PC-3 (cell line): ENCODE results near the gene REEP1. TPM values are rescaled to one million over a fixed set of nuclear protein-coding genes. Genes with fewer than 3 reads are reported as not detected.

Source experiments
- ATAC-seq: fragments of 200-7000 bp; cut with Tn5 transposase; 2 replicates; pipeline ENCODE4 v1.9.1; 2020; ENCODE audit warnings: mild to moderate bottlenecking, moderate library complexity
- BruUV-seq: library from RNA; stranded (reverse); fragments of 400-500 nt; replicated peaks from 2 replicates; lab custom pipeline; 2021; lab: Mats Ljungman, UMichigan
- CTCF ChIA-PET: fragments of 300-600 bp; sonication (Branson Sonifier 250); formaldehyde crosslinking; loops from one replicate; lab custom pipeline; 2022; ENCODE audit warnings: antibody characterized with exemption; lab: Charles Lee
- POLR2A ChIA-PET: fragments of 300-600 bp; sonication (Branson Sonifier 250); formaldehyde crosslinking; loops from one replicate; lab custom pipeline; 2022; ENCODE audit warnings: antibody characterized with exemption; ENCODE audit not compliant: unreplicated experiment; lab: Charles Lee
- DNase-seq: peaks from one replicate; pipeline ENCODE4 v3.0.0-alpha.2; 2015
- H2AFZ ChIP-seq: fragments of 300-600 bp; sonication (generic); 2 replicates; pipeline ENCODE4 v1.6.0; 2016; ENCODE audit warnings: antibody characterized with exemption, low read length
- H3F3A ChIP-seq: fragments of 300-600 bp; sonication (generic); one replicate; pipeline ENCODE4 v1.6.0; 2017; ENCODE audit warnings: antibody characterized with exemption, low read length, control low read depth, mild to moderate bottlenecking; ENCODE audit not compliant: unreplicated experiment
- H3K27ac ChIP-seq: fragments of 300-600 bp; sonication (generic); 2 replicates; pipeline ENCODE4 v1.5.1; 2016; ENCODE audit warnings: mild to moderate bottlenecking, low read length
- H3K27me3 ChIP-seq: fragments of 300-600 bp; sonication (generic); 2 replicates; pipeline ENCODE4 v1.6.1; 2016; ENCODE audit warnings: low read length, mixed read lengths
- H3K36me3 ChIP-seq: fragments of 300-600 bp; sonication (generic); 2 replicates; pipeline ENCODE4 v1.6.1; 2016; ENCODE audit warnings: low read depth, mixed run types, low read length, mixed read lengths
- H3K4me1 ChIP-seq: fragments of 300-600 bp; sonication (generic); 2 replicates; pipeline ENCODE4 v1.5.1; 2016; ENCODE audit warnings: low read length; ENCODE audit not compliant: insufficient read depth
- H3K4me2 ChIP-seq: fragments of 300-600 bp; sonication (generic); 2 replicates; pipeline ENCODE4 v1.6.0; 2016; ENCODE audit warnings: low read length
- H3K4me3 ChIP-seq: fragments of 300-600 bp; sonication (generic); 2 replicates; pipeline ENCODE4 v1.5.1; 2016; ENCODE audit warnings: mild to moderate bottlenecking, low read length, mixed read lengths
- H3K79me2 ChIP-seq: fragments of 300-600 bp; sonication (generic); 2 replicates; pipeline ENCODE4 v1.6.1; 2017; ENCODE audit warnings: low read length, mixed read lengths
- H3K9ac ChIP-seq: fragments of 300-600 bp; sonication (generic); 2 replicates; pipeline ENCODE4 v1.6.0; 2016; ENCODE audit warnings: mild to moderate bottlenecking, low read length
- H3K9me2 ChIP-seq: fragments of 300-600 bp; sonication (generic); replicated peaks from 2 replicates; pipeline ENCODE4 v1.6.1; 2016; ENCODE audit warnings: mixed run types, low read length, mixed read lengths
- H3K9me3 ChIP-seq: fragments of 300-600 bp; sonication (generic); 2 replicates; pipeline ENCODE4 v1.6.1; 2016; ENCODE audit warnings: low read length, mixed read lengths
- H4K20me1 ChIP-seq: fragments of 300-600 bp; sonication (generic); 2 replicates; pipeline ENCODE4 v1.6.1; 2016; ENCODE audit warnings: low read length, mixed read lengths
- EZH2 ChIP-seq: fragments of 300-600 bp; sonication (generic); IDR thresholded peaks from one replicate; pipeline ENCODE4 v1.6.1; 2017; ENCODE audit warnings: antibody characterized with exemption, mild to moderate bottlenecking, low read length; ENCODE audit not compliant: unreplicated experiment
- EZH2phosphoT487 ChIP-seq: fragments of 300-600 bp; sonication (generic); IDR thresholded peaks from 2 replicates; pipeline ENCODE4 v1.6.1; 2018; ENCODE audit warnings: mild to moderate bottlenecking, antibody characterized with exemption, low read length, borderline replicate concordance
- intact Hi-C: fragments of 100-400 bp; cut with micrococcal nuclease; formaldehyde crosslinking; loops from 2 replicates; pipeline ENCODE4 v1.9.0; 2023
- total RNA-seq: library from RNA; depleted of rRNA; stranded (reverse); fragments of >200 nt; gene quantifications from 2 replicates; pipeline ENCODE4 v1.2.3, GENCODE V29; 2014
- TF ChIP-seq, protein P1 (sequence below): fragments of 300-600 bp; sonication (generic); conservative IDR thresholded peaks from 2 replicates; pipeline ENCODE4 v1.5.1; 2017; ENCODE audit warnings: antibody characterized with exemption, low read depth, mild to moderate bottlenecking, low read length

Gene REEP1
- total RNA-seq, 1 experiment from 2014 or later: not detected

DNA sequence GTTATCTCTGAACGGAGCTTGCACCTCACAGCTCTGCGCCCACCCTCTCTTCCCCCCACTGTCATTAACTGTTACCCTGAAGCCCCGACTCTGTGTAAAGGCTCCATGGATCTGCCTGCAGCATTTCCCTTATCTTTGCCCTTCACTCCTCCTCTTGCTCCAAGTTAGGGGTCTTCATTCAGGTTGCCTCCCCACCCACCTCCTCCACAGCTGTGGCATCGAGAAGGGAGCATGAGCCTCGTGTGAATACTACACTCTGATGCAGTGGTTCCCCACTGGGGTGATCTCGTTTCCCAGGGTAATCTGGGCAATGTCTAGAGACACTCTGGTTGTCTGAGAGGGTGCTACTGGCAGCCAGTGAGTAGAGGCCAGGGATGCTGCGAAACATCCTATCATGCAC, 51.4 kb downstream of the REEP1 start:
- Histone ChIP-seq H3K9me2 (no peaks in the 10 kb centered on the region), H3K36me3 (no peaks in the 10 kb centered on the region), H3K27me3 (peaks cover 55% of the 10 kb centered on the region), H4K20me1 (no peaks in the 10 kb centered on the region), H3K9ac (no peak overlapping the region), H3K4me2 (no peak overlapping the region), H3K4me1 (no peaks in the 10 kb centered on the region), H3K4me3 (no peak overlapping the region), H3K79me2 (no peaks in the 10 kb centered on the region), H3F3A (no peaks in the 10 kb centered on the region), H3K27ac (no peak overlapping the region), H3K9me3 (no peaks in the 10 kb centered on the region), H2AFZ (no peak overlapping the region)
- intact Hi-C loops: no loop called here
- ATAC-seq (no peak), DNase-seq (no peak)
- ChIA-PET CTCF (no interaction called here), POLR2A (no interaction called here)
- no TSS peak for BruUV-seq
- TF ChIP-seq, protein P1, sequence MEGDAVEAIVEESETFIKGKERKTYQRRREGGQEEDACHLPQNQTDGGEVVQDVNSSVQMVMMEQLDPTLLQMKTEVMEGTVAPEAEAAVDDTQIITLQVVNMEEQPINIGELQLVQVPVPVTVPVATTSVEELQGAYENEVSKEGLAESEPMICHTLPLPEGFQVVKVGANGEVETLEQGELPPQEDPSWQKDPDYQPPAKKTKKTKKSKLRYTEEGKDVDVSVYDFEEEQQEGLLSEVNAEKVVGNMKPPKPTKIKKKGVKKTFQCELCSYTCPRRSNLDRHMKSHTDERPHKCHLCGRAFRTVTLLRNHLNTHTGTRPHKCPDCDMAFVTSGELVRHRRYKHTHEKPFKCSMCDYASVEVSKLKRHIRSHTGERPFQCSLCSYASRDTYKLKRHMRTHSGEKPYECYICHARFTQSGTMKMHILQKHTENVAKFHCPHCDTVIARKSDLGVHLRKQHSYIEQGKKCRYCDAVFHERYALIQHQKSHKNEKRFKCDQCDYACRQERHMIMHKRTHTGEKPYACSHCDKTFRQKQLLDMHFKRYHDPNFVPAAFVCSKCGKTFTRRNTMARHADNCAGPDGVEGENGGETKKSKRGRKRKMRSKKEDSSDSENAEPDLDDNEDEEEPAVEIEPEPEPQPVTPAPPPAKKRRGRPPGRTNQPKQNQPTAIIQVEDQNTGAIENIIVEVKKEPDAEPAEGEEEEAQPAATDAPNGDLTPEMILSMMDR: no peak
- TF ChIP-seq EZH2: no peak
- TF ChIP-seq EZH2phosphoT487: no peak

DNA sequence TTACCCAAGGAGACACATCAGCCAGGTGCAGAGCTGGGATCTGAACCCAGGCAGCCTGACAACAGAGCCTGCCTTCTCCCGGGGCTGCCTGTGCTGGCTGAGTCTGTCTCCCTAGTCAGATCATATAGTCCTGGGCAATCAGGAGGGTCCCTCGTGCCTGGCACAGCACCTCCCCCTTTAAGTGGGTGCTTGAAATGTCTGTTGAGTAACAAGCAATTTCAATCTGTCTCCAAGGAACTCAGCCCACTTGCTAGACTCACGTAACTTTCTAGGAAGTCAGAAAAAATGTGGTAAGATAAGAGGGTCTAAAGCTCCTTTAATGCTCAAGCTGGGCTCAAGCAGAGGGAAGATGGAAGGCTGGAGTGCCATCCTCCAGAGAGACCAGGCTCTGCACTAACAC, 51.9 kb downstream of the REEP1 start:
- Histone ChIP-seq H3K36me3 (no peaks in the 10 kb centered on the region), H3K4me3 (no peak overlapping the region), H3K27ac (no peak overlapping the region), H3K9ac (no peak overlapping the region), H3K9me3 (no peaks in the 10 kb centered on the region), H3K4me2 (no peak overlapping the region), H3K79me2 (no peaks in the 10 kb centered on the region), H3K27me3 (peaks cover 55% of the 10 kb centered on the region), H2AFZ (no peak overlapping the region), H3K9me2 (no peaks in the 10 kb centered on the region), H4K20me1 (no peaks in the 10 kb centered on the region), H3K4me1 (no peaks in the 10 kb centered on the region), H3F3A (no peaks in the 10 kb centered on the region)
- BruUV-seq: no TSS peak
- CTCF ChIA-PET: no interaction called here
- DNase-seq (no peak), ATAC-seq (no peak)
- POLR2A ChIA-PET: no interaction called here
- no peak for TF ChIP-seq EZH2
- TF ChIP-seq EZH2phosphoT487: no peak
- TF ChIP-seq, protein P1: no peak
- intact Hi-C loops: no loop called here

DNA sequence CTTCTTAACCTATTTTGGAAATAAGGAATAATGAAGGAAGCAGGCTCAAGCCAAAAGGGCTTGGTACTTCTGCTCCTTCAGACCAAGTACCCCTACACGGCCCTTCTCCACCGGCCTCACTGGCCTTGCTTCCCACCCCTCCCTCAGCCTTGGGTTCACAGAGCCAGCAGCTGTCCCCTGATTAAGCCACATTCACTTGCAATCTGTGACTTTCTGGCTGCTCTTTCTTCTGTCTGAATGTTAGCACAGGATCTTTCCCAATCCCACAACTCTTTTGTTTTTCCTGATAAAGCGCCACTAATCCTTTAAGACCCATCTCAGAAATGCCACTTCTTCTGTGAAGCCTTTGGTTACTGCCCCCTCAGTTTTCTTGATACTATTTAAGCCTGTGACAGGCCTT, 52.4 kb downstream of the REEP1 start:
- Histone ChIP-seq H3K4me2 (no peak overlapping the region), H3K27ac (no peak overlapping the region), H3K4me3 (no peak overlapping the region), H3F3A (no peaks in the 10 kb centered on the region), H3K4me1 (no peaks in the 10 kb centered on the region), H2AFZ (no peak overlapping the region), H3K9me2 (no peaks in the 10 kb centered on the region), H3K36me3 (no peaks in the 10 kb centered on the region), H3K27me3 (peaks cover 55% of the 10 kb centered on the region), H3K9ac (no peak overlapping the region), H3K79me2 (no peaks in the 10 kb centered on the region), H3K9me3 (no peaks in the 10 kb centered on the region), H4K20me1 (no peaks in the 10 kb centered on the region)
- CTCF ChIA-PET: no interaction called here
- intact Hi-C loops: no loop called here
- POLR2A ChIA-PET: no interaction called here
- no peak for TF ChIP-seq EZH2phosphoT487
- TF ChIP-seq EZH2: no peak
- TF ChIP-seq, protein P1: no peak
- ATAC-seq: no peak
- no TSS peak for BruUV-seq
- DNase-seq: no peak
